Limb (tissue), 2 donors: ENCODE results near the gene TNS1.
A peak's percentile ranks its signal among the peaks of the same experiment; 100 is the strongest.

Experiments used
- DNase-seq, 2 donors: peaks; one replicate each; pipeline ENCODE4 v3.0.0-alpha.2; 2016; ENCODE audit errors: extremely low spot score in 2 of 2

Gene TNS1

GRCh38 chr2:218015586-218016521 lies 13.1 kb upstream of the TNS1 start:
- no peak for DNase-seq

- no peak for DNase-seq
Measured at GRCh38 chr2:218014706-218015585, 12.2 kb upstream of the TNS1 start.

DNA sequence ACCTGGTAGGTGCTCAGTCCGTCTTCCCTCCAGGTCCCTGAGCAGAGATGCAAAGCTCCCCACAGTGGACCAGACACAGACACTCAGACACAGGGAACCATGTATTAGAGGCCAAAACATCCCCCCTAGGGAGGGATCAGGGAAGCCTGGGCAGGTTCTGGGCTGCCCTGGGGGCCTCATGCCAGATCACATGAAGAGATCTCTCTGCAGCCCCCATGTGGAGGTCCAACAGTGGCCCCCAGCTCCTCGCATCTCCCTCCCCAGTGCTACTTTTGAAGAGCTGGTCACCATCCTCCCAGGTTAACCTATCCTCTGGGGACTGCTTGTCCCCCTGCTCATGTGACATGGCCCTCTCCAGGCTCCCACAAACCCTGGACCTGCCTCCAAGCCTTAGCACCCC lies 10.5 kb upstream of the TNS1 start:
- DNase-seq, result no peak

- no peak for DNase-seq
Measured at GRCh38 chr2:218012284-218012683, 9.5 kb upstream of the TNS1 start.

DNA sequence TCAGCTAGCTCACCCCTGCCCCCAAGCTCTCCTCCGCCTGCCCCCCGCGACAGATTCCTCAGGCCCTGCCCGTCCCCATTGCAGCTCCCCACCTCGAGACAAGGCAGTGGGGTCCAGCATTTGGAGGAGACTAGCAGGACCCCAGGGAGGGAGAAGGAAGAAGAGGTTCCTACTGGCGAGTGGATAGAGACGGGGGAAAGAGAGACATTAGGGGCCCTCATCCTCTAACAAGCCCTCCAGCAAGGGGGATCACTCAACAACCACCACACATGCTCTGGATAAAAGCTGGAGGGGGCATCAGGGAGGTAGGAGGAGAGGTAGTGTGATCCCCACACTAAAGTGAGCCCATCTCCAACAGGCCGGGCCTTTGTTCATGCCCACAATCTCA lies 8.9 kb upstream of the TNS1 start:
- no peak for DNase-seq

DNA sequence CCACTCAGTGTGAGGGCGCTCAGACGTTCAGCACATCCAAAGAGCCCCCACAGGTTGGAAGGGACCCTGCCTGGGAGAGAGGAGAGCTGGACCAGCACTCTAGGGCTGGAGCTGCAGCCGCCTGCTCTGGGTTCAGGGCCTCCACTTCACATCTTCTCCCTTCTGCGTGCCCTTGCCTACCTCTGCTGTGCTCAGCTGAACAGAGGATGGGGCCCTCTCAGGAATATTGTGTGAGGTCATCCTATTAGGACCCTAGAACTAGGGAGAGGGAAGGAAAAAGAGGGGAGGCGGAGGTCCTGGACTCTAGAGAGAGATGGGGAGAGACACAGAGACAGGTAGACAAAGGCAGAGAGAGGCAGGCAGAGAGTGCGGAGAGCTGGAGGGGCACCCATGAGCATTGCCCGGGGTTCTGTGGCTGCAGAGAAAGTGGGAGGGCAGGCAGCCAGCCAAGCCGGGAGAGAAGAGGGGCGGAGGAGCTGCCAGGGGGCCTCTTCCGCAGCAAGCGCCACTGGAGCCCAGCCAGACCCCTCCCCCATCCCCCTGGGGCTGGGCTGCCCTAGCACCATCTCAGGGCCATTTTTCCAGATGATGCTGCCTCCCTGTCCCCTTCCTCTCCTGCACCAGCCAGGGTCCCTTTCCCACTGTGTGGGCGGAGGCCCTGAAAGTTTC lies 8.3 kb upstream of the TNS1 start:
- DNase-seq, result peak in 1 of 2 donors; percentile 80

DNA sequence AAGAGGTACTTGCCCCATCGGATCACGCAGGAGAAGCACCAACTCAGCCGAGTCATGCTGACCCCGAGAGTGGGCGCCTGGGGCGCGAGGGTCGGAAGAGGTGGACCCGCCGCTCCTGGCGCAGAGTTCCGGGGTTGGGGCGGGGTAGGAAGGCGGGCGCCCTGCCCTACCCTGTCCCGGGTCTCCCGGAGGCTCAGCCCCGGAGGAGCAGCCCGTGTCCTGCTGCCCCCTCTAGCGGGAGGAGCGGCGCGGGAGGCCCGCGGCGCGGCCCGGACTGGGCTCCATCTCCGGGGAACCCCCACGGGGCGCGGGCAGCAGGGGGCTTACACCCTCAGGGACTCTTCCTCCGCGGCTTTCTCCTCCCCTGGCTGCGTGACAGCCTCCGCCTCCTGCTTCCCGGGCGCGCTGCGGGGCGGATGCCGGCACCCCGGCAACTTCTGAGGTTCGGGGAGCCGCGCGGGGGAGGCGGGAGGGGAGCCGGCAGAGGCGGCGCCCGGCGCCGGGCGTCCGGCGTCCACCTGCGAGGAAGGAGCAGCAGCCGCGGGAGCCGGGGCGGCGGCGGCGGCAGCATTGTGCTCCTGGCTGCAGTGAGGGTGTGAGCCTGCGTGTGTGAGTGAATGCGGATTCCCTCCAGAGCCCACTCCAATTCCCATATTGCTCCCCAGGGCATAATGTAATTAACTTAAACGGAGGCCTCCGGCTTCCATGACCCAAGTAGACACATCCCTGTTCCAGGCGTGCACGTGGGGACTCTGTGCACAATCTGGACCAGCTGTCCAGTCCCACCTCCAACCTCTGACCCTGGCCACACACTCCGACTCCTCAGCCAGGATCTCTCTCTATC lies 7.6 kb upstream of the TNS1 start:
- peak in 1 of 2 donors; percentile 72 for DNase-seq

- DNase-seq, result peak in 1 of 2 donors; percentile 67
Measured at GRCh38 chr2:218009765-218010139, 7.0 kb upstream of the TNS1 start.

DNA sequence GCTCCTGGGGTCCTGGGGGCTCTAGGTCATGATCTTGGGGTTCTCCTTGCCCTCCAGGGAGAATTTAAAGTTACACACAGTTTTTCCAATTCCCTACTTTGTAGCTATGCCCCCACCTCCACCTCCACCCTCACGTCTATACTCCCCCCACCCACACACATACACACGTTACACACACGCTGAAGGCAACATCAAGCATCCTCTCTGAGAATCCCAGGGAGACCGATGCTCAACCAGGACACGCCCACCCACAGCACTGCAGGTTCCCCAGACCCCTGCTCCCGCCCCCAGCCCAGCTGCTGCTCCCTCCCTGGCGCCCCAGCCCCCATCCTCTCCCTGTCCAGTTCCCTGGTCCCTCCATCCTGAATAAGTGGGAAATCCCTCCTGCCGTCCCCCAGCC lies 6.4 kb upstream of the TNS1 start:
- DNase-seq, result peak in 1 of 2 donors; percentile 62

- DNase-seq, result peak; percentile 57 to 61
Measured at GRCh38 chr2:218008060-218009040, 5.6 kb upstream of the TNS1 start.

- no peak for DNase-seq
Measured at GRCh38 chr2:218006741-218007140, 3.9 kb upstream of the TNS1 start.

DNA sequence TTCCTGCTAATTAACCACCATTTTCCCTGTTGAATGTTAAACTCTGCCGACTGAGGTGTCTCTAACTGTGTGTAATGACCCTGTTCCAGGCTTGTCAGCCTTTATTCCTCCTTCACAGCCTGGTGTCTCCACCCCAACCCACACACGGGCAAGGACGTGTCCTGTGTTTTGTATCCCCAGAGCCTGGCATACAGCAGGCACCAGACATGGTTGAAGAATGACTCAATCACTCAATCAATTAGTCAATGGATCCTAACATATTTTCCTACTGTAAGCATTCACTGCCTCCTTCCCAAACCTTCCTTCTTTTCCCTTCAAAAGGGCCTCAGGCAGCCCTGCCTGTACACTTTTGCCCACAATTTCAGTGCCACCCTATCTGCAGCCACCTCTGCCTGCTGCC lies 2.7 kb upstream of the TNS1 start:
- no peak for DNase-seq

- no peak for DNase-seq
Measured at GRCh38 chr2:218005028-218005427, 2.2 kb upstream of the TNS1 start.

- peak in 1 of 2 donors; percentile 55 for DNase-seq
Measured at GRCh38 chr2:218003981-218004419, 1.2 kb upstream of the TNS1 start.

DNA sequence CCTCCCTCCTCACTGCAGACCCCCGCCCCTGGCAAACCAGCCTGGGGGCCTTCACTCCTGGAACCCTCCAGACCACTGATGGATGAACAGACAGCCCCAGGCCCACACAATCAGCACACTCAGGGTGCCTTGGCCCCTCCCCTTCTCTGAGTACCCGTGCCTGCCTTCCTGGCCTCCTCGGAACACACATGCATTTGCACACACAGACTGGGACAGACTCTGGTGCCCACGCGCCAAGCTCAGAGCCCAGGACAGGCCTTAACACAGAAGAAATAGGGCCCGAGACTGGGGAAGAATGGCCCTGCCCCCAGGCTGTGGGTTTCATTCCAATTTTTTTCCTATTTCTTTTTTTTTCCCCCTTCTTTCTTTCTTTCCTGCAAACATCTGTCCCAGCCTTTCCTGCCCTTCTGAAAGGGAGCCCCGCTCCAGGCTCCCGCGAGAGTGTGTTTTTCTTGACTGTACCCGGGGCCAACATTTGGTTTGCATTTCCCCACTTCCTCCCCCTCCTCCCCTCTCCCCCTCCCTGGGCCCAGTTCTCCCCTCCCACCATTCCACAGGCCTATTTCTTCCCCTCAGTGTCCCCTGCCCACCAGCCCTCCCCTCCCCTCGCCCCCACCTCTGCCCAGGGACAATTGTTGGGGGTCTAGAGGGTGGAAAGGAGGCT lies 618 bp upstream of the TNS1 start:
- peak; percentile 78 to 88 for DNase-seq

- no peak for DNase-seq
Measured at GRCh38 chr2:218002143-218002844, 501 bp downstream of the TNS1 start.

- no peak for DNase-seq
Measured at GRCh38 chr2:218001629-218002028, 1.2 kb downstream of the TNS1 start.

DNA sequence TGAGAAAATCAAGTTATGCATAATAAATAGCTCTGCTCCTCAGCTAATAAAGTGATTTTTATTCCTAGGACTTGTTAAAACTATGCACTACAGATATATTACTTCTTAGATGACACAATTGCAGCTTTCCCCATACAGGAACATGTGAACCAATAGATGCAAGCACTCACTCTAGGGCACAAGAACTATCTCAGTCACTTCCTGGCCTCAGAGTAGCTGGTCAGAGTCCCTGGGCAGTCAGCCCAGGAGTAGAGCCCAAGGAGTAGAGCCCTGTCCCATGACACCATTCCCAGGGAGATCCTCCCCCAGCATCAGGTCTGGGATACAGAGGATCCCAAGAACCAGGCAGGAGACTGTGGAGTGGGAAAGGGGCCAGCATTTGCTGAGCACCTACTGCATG lies 2.7 kb downstream of the TNS1 start:
- no peak for DNase-seq

DNA sequence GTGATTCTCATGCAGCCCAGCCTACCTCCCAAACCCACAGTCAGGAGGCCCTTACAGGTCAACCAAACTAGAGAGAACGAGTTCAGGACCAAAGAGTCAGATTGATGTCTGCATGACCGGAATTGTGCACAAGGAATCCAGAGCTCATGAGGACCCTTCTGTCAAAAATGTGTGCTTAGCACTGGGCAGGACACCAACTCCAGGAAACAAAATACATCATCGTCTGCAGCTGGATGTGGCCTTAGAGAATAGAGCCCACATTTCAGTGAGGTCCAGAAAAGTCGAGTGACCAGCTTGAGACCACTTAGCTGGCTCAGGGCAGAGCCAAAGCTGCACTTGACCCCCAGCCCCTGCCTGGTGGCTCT lies 3.2 kb downstream of the TNS1 start:
- DNase-seq, result no peak
